K562 (cell line): ENCODE results near the gene FAM219B.

ENCODE experiments used
- ATF4 ChIP-seq: fragments of 450-650 bp; formaldehyde crosslinking; IDR thresholded peaks from 2 replicates; pipeline ENCODE4 v1.4.0; 2022; ENCODE audit warnings: mild to moderate bottlenecking, moderate library complexity
- CTCF ChIP-seq, 3 experiments: IDR thresholded peaks in 2 of 3; conservative IDR thresholded peaks in 1 of 3; 2 replicates each; pipeline ENCODE4 v1.5.1; 2011 to 2012; ENCODE audit warnings: low read length in 3 of 3, mild to moderate bottlenecking in 3 of 3, control low read depth in 2 of 3, improper control_type of control experiment in 1 of 3, inconsistent platforms in 1 of 3, low read depth in 1 of 3, mixed read lengths in 1 of 3, moderate library complexity in 1 of 3; ENCODE audit not compliant: insufficient read depth in 2 of 3
- FOXK2 ChIP-seq, 2 experiments: fragments of 450-650 bp; IDR thresholded peaks in 1 of 2; conservative IDR thresholded peaks in 1 of 2; 2 replicates each; pipeline ENCODE4 v1.6.1; 2016; ENCODE audit warnings: low read depth in 2 of 2, mild to moderate bottlenecking in 1 of 2
- KDM4B ChIP-seq, 2 experiments: fragments of 450-650 bp in 1 of 2; sonication (generic) in 1 of 2; IDR thresholded peaks; 2 replicates each; pipeline ENCODE4 v1.6.1; 2016 to 2017; ENCODE audit warnings: borderline replicate concordance in 2 of 2, antibody characterized with exemption in 1 of 2, low read depth in 1 of 2, mild to moderate bottlenecking in 1 of 2
- MXD1 ChIP-seq: fragments of 250-450 bp; sonication (Bioruptor Pico); IDR thresholded peaks from 2 replicates; pipeline ENCODE4 v1.8.0; 2021; ENCODE audit warnings: borderline replicate concordance, mild to moderate bottlenecking, moderate library complexity; ENCODE audit not compliant: poor library complexity, severe bottlenecking
- NCOR1 ChIP-seq: fragments of 450-650 bp; IDR thresholded peaks from 2 replicates; pipeline ENCODE4 v1.6.1; 2016; ENCODE audit warnings: mild to moderate bottlenecking, moderate library complexity
- NFXL1 ChIP-seq: fragments of 450-650 bp; formaldehyde crosslinking; IDR thresholded peaks from 2 replicates; pipeline ENCODE4 v1.4.0; 2021; ENCODE audit warnings: mild to moderate bottlenecking
- SMARCB1 ChIP-seq: IDR thresholded peaks from 2 replicates; pipeline ENCODE4 v1.6.1; 2011; ENCODE audit warnings: improper control_type of control experiment, low read depth; ENCODE audit not compliant: insufficient read length
- SMC3 ChIP-seq: conservative IDR thresholded peaks from 2 replicates; pipeline ENCODE4 v1.6.1; 2011; ENCODE audit warnings: low read depth, low read length, improper control_type of control experiment; ENCODE audit not compliant: insufficient read depth
- SP1 ChIP-seq: sonication (generic); formaldehyde crosslinking; IDR thresholded peaks from 2 replicates; pipeline ENCODE4 v1.8.1; 2022; ENCODE audit warnings: mild to moderate bottlenecking, missing genetic modification reagents
- THRA ChIP-seq: fragments of 450-650 bp; IDR thresholded peaks from 2 replicates; pipeline ENCODE4 v1.6.1; 2017; ENCODE audit warnings: mild to moderate bottlenecking, moderate library complexity
- ZFX ChIP-seq: sonication (generic); formaldehyde crosslinking; IDR thresholded peaks from 2 replicates; pipeline ENCODE4 v1.8.0; 2022; ENCODE audit warnings: mild to moderate bottlenecking, missing genetic modification reagents, moderate library complexity
- ZNF398 ChIP-seq: fragments of 250-450 bp; sonication (Bioruptor Pico); IDR thresholded peaks from 2 replicates; pipeline ENCODE4 v1.8.0; 2021; ENCODE audit warnings: moderate library complexity, mild to moderate bottlenecking, inconsistent platforms
- ZNF655 ChIP-seq: fragments of 250-450 bp; sonication (Bioruptor Pico); IDR thresholded peaks from 2 replicates; pipeline ENCODE4 v1.5.0; 2021

- TF ChIP-seq NCOR1 (no peak), CTCF (IDR thresholded peaks at IDR 0.05 in 2 of 3, conservative IDR thresholded peaks at IDR 0.05 in 1 of 3; ENCODE audit: insufficient read depth in 2 of 3, low read depth in 1 of 3, low read length in 3 of 3) (no peak), THRA (no peak), NFXL1 (CRISPR knock-in tag) (no peak), MXD1 (CRISPR knock-in tag) (no peak), SMC3 (no peak), KDM4B (IDR thresholded peaks at IDR 0.05; ENCODE audit: borderline replicate concordance in 2 of 2, low read depth in 1 of 2) (no peak), SP1 (CRISPR knock-in tag) (no peak), ATF4 (no peak), ZFX (no peak), ZNF398 (no peak), FOXK2 (conservative IDR thresholded peaks at IDR 0.05 in 1 of 2, IDR thresholded peaks at IDR 0.05 in 1 of 2; ENCODE audit: low read depth in 2 of 2) (no peak), ZNF655 (CRISPR knock-in tag) (no peak), SMARCB1 (no peak)
These were observed 43.2 kb downstream of the FAM219B start for GRCh38 chr15:74863239-74864056.
